GM23248 (cell line): ENCODE results near the gene CCDC192. TPM values are rescaled to one million over a fixed set of nuclear protein-coding genes. Genes with fewer than 3 reads are reported as not detected.

Experiments used
- DNase-seq: peaks from one replicate; pipeline ENCODE4 v3.0.0-alpha.2; 2015
- H2AFZ ChIP-seq: fragments of 200-600 bp; sonication (generic); 2 replicates; pipeline ENCODE4 v1.6.1; 2016; ENCODE audit warnings: antibody characterized with exemption
- H3F3A ChIP-seq: fragments of 200-600 bp; sonication (generic); 2 replicates; pipeline ENCODE4 v1.6.1; 2016; ENCODE audit warnings: mild to moderate bottlenecking, antibody characterized with exemption, mixed run types; ENCODE audit not compliant: insufficient read depth
- H3K27ac ChIP-seq: fragments of 200-600 bp; sonication (generic); 2 replicates; pipeline ENCODE4 v1.5.1; 2016; ENCODE audit warnings: mild to moderate bottlenecking
- H3K27me3 ChIP-seq: fragments of 200-600 bp; sonication (generic); replicated peaks from 2 replicates; pipeline ENCODE4 v1.6.1; 2016; ENCODE audit warnings: mild to moderate bottlenecking; ENCODE audit not compliant: insufficient read depth
- H3K36me3 ChIP-seq: fragments of 200-600 bp; sonication (generic); 2 replicates; pipeline ENCODE4 v1.6.1; 2016; ENCODE audit warnings: low read depth, mild to moderate bottlenecking
- H3K4me1 ChIP-seq: fragments of 200-600 bp; sonication (generic); 2 replicates; pipeline ENCODE4 v1.6.1; 2016; ENCODE audit warnings: mild to moderate bottlenecking; ENCODE audit not compliant: insufficient read depth
- H3K4me2 ChIP-seq: fragments of 200-600 bp; sonication (generic); one replicate; pipeline ENCODE4 v1.6.1; 2016; ENCODE audit warnings: mild to moderate bottlenecking; ENCODE audit not compliant: unreplicated experiment
- H3K4me3 ChIP-seq: fragments of 200-600 bp; sonication (generic); 2 replicates; pipeline ENCODE4 v1.5.1; 2016; ENCODE audit warnings: mild to moderate bottlenecking
- H3K79me2 ChIP-seq: fragments of 200-600 bp; sonication (generic); 2 replicates; pipeline ENCODE4 v1.6.1; 2016; ENCODE audit warnings: mild to moderate bottlenecking; ENCODE audit not compliant: insufficient read depth
- H3K9ac ChIP-seq: fragments of 200-600 bp; sonication (generic); 2 replicates; pipeline ENCODE4 v1.6.1; 2016; ENCODE audit warnings: mild to moderate bottlenecking
- H3K9me2 ChIP-seq: fragments of 200-600 bp; sonication (generic); 2 replicates; pipeline ENCODE4 v1.6.1; 2016; ENCODE audit warnings: mixed run types, mild to moderate bottlenecking, moderate library complexity; ENCODE audit not compliant: insufficient read depth
- H3K9me3 ChIP-seq: fragments of 200-600 bp; sonication (generic); one replicate; pipeline ENCODE4 v1.6.1; 2017; ENCODE audit warnings: low read depth
- H4K20me1 ChIP-seq: fragments of 200-600 bp; sonication (generic); 2 replicates; pipeline ENCODE4 v1.6.0; 2016; ENCODE audit not compliant: insufficient read depth
- EZH2 ChIP-seq: fragments of 200-600 bp; sonication (generic); IDR thresholded peaks from 2 replicates; pipeline ENCODE4 v1.6.1; 2018; ENCODE audit warnings: antibody characterized with exemption, mild to moderate bottlenecking; ENCODE audit not compliant: insufficient read depth, poor library complexity, severe bottlenecking
- EZH2phosphoT487 ChIP-seq: fragments of 200-600 bp; sonication (generic); IDR thresholded peaks from 2 replicates; pipeline ENCODE4 v1.6.1; 2018; ENCODE audit warnings: antibody characterized with exemption, moderate library complexity, mild to moderate bottlenecking, low read depth; ENCODE audit not compliant: insufficient read depth
- WGBS, 2 experiments: methylation state at CpG; one replicate each; pipeline ENCODE4 v1.1.6; 2015 to 2017; ENCODE audit warnings: low lambda C conversion rate in 2 of 2, low coverage in 1 of 2; ENCODE audit errors: missing lambda C conversion rate in 2 of 2; 5-methylcytosine and 5-hydroxymethylcytosine counted together
- in situ Hi-C: fragments of 300-500 bp; cut with MboI; formaldehyde crosslinking; loops from 2 replicates; pipeline ENCODE4 v1.15.0; 2020
- polyA plus RNA-seq: library from polyadenylated mRNA; unstranded; fragments of >200 nt; fragmentation: Nextera tagmentation; extraction: Ambion mirVana; gene quantifications from 2 replicates; pipeline ENCODE4 v1.2.1, GENCODE V29; 2016
- total RNA-seq: library from RNA; depleted of rRNA; stranded (reverse); fragments of >200 nt; shearing (Covaris generic); gene quantifications from 2 replicates; pipeline ENCODE4 v1.2.3, GENCODE V29; 2014; rRNA removed

CCDC192 gene, protein sequence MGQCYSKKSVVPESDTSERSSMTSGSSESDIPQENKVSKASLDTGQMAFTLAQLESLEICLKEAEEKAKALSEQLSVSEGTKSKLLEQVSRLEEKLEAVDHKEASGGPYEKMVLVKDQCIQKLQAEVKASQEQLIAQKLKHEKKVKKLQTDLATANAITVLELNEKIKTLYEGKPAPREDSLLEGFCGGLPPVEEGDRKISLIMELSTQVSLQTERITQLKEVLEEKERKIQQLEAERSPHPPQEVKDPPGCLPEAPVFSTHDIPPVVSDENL
- total RNA-seq (not detected in 2 replicates), polyA plus RNA-seq (0.30 and 0.40 TPM in 2 replicates)

DNA sequence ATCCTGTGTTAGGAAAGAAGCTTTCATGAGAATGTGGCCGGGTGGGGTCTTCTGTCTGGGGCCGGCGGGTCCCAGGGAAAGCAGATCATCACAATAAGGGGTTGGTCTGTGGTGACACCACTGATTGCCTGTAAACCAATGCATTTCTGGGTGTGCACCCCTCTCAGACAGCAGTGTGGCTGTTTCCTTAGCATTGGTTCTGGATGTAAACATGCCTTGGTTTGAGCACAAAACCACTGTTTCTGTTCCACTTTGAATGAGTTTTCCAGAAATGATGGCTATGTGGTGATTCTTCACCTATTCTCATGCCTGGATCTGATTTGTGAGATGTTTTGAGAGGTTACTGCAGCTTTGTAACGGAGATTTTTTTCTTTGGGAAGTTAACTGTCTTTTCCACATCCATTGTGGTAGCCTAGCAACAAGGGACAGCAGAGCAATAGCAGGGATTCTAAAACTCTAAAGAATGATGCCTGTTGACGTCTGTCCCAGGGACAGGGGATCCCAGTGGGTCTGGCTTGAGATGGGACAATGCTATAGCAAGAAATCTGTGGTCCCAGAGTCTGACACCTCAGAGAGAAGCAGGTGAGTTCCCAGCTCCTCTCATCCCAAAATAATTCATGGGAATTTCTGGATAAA, at the start of gene CCDC192:
CCDC192 (plus strand) TSS at position 466 of the 636 bp plus-strand sequence; CDS start at position 521, 55 bp downstream.
- TF ChIP-seq EZH2phosphoT487 (no peak), EZH2 (no peak)
- Histone ChIP-seq H3K9me2 (no peaks in the 10 kb centered on the region), H3K27ac (no peak within 1 kb of the TSS), H3K4me3 (no peak within 1 kb of the TSS), H4K20me1 (no peaks in the 10 kb centered on the region), H3K79me2 (no peaks in the 10 kb centered on the region), H3K9me3 (no peaks in the 10 kb centered on the region), H3K27me3 (0 out of 2 replicates have a peak, but pooled peaks cover 3% of the 10 kb centered on the region), H3F3A (peaks cover 18% of the 10 kb centered on the region), H3K4me1 (peaks cover 25% of the 10 kb centered on the region), H2AFZ (no peak within 1 kb of the TSS), H3K4me2 (no peak within 1 kb of the TSS), H3K36me3 (no peaks in the 10 kb centered on the region), H3K9ac (no peak within 1 kb of the TSS)
- in situ Hi-C loops, result no loop called here
- no peak for DNase-seq
- WGBS, 2 experiments, result 43 to 53% methylated on average over 5 of the region's 5 CpGs

DNA sequence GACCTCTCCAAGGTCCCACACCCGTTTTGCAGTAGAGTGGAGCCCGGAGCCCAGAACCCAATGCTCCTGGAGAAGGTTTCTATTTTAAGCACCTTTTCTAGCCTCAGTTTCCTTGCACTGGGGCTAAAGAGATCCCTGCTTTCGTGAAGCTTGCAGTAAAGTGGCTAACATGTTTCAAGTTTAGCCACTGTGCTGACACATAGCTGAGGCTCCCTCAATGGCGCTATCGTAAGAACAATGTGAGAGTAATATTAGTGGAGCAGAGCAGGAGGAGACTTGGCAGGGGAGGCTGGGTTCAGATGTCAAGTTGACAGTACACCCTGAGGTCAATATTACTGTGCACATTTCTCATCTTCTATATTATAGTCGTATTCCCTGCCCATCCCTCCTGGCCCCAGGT, 46.4 kb upstream of the CCDC192 start:
- no peak for DNase-seq
- Histone ChIP-seq H3K9ac (no peak overlapping the region), H3K27me3 (peaks cover 74% of the 10 kb centered on the region), H4K20me1 (no peaks in the 10 kb centered on the region), H3K4me2 (no peak overlapping the region), H3K36me3 (no peaks in the 10 kb centered on the region), H3K4me3 (no peak overlapping the region), H3K79me2 (no peaks in the 10 kb centered on the region), H3K9me3 (no peaks in the 10 kb centered on the region), H3K4me1 (no peaks in the 10 kb centered on the region), H3K27ac (no peak overlapping the region), H2AFZ (no peak overlapping the region), H3K9me2 (no peaks in the 10 kb centered on the region), H3F3A (no peaks in the 10 kb centered on the region)
- in situ Hi-C loops, result no loop called here
- 43 to 45% methylated on average over 6 of the region's 6 CpGs for WGBS, 2 experiments
- TF ChIP-seq EZH2 (no peak), EZH2phosphoT487 (no peak)

DNA sequence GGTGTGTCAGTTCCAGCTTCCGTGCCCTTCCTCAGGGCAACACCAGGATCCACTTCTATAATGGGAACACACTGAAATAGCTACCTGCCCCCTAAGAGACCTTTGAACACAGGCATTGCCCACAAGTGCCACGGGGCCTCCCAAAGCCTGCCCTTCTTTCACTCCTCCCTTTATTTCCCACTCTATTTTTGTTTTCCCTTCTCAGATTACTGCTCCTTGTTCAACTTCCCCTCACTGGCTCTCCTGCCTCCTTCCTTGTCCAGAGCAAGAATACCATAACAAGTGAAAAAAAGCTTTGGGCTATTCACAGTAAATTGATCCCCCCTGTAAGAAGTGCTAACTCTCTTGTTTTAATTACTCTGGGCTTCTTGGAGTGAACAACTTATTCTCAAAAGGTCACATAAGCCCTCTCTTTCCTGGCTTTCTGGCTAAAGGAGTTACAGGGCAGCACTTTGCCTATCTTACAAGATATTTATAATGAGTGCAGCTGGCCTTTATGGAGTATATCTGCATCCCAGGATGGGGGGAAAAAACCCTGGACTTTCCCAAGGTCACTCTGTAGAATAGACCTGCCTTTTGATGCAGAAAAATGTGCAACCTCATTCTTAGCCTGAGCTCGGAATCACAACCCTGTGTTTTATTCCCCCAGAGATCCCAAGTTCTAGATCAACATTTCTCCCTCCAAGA, 43.0 kb upstream of the CCDC192 start:
- Histone ChIP-seq H3K9me3 (no peaks in the 10 kb centered on the region), H3K27ac (no peak overlapping the region), H3K4me1 (no peaks in the 10 kb centered on the region), H4K20me1 (no peaks in the 10 kb centered on the region), H2AFZ (no peak overlapping the region), H3K4me3 (no peak overlapping the region), H3F3A (no peaks in the 10 kb centered on the region), H3K9ac (no peak overlapping the region), H3K27me3 (peaks cover 52% of the 10 kb centered on the region), H3K9me2 (no peaks in the 10 kb centered on the region), H3K79me2 (no peaks in the 10 kb centered on the region), H3K36me3 (no peaks in the 10 kb centered on the region), H3K4me2 (no peak overlapping the region)
- WGBS, 2 experiments, result 26 to 28% methylated on average over 3 of the region's 3 CpGs
- TF ChIP-seq EZH2 (no peak), EZH2phosphoT487 (no peak)
- in situ Hi-C loops, result no loop called here
- no peak for DNase-seq

DNA sequence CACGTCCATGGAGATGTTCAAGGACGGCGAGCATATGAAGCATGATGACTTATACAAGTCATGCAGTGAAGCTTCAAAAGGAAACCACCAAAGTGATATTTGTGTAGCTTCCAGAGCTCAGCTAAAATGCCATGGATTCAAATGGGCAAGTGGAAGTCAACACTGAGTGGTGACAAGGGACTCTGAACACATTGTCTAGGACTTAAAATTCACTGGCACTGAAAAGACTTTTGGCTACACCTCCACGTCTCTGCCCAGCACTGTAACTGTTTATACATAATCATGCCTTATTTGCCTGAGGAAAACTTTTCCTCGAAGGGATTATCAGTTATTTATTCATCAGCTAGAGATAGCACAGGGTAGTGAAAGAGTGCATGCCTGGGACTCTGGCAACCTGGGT, 39.1 kb upstream of the CCDC192 start:
- Histone ChIP-seq H3K9me3 (no peaks in the 10 kb centered on the region), H2AFZ (no peak overlapping the region), H3K27ac (no peak overlapping the region), H3K9ac (no peak overlapping the region), H3K27me3 (peaks cover 23% of the 10 kb centered on the region; the same call in 1 of the 2 replicates), H3K4me2 (no peak overlapping the region), H4K20me1 (no peaks in the 10 kb centered on the region), H3K36me3 (no peaks in the 10 kb centered on the region), H3F3A (no peaks in the 10 kb centered on the region), H3K79me2 (no peaks in the 10 kb centered on the region), H3K4me3 (no peak overlapping the region), H3K9me2 (no peaks in the 10 kb centered on the region), H3K4me1 (no peaks in the 10 kb centered on the region)
- no peak for DNase-seq
- WGBS, 2 experiments, result 41 to 60% methylated on average over 5 of the region's 5 CpGs
- in situ Hi-C loops, result no loop called here
- TF ChIP-seq EZH2phosphoT487 (no peak), EZH2 (no peak)
